Measurements from ENCODE around the gene FBXW7. TPM values are rescaled to one million over a fixed set of nuclear protein-coding genes. Genes with fewer than 3 reads are reported as not detected.
A peak's percentile ranks its signal among the peaks of the same experiment; 100 is the strongest.

Gene FBXW7
- total RNA-seq, 3 donors from 2014 or later = 55.7 to 247 (median 117) TPM

DNA sequence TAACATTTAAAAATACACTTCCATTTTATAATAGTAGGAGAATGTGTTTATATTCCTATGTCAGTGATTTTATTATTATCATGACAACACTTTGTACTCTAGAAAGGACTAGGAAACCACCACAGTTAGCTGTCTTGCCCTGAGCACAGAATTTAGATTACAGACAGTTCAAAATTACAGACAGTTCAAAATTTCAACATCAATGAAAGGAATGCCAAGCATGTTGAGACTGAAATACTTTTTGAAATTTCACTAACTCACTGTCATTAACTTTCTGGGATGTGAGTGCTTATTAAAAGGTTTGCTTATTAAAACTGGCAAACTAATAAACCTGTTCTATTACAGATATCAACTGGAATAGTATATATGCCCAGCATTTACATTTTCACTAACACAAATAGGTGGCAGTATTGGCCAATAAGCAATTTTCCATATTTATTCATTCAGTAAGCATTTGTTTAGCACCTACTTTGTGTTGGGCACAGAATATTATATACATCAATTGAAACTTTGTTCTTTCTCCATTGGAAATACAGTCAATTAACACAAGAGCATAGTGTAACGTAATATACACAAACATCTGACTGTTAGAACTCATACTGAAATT is 179.4 kb downstream of the FBXW7 start:
- H3K9me3 ChIP-seq = no peaks in the 10 kb centered on the region
- H3K27me3 ChIP-seq = no peaks in the 10 kb centered on the region
- DNase-seq (ENCODE audit: low spot score in 2 of 2) = no peak
- TF ChIP-seq POLR2AphosphoS5 (IDR thresholded peaks at IDR 0.05) = no peak
- TF ChIP-seq POLR2A (IDR thresholded peaks at IDR 0.05) = no peak
- H3K4me1 ChIP-seq = no peaks in the 10 kb centered on the region
- H3K36me3 ChIP-seq = no peaks in the 10 kb centered on the region
- intact Hi-C loops (cut with DNase I; ENCODE audit: low total_unique reads) = no loop called here
- no peak overlapping the region for H3K4me3 ChIP-seq
- no peak overlapping the region for H3K27ac ChIP-seq

DNA sequence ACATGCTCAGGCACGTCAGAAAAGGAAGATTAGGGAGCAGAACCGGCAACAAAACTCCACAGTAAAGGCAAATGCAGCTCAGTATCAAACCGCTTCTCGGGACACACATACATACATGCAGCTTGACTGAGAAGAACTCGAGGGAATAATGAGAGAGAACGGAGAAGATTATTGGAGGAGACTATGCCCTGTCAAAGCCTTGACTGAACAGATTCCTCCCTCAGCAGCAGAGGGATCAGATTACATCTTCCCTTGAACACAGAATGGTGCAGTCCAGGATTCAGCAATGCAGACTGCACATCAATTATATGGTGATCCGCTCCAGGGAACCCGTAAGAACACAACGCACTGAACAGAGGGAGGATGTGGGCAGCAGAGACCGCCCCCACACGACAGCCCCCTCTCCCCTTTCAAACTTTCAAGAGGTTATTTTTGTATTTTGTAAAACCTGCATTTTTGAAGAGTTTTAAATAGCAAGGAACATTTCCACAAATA is 183.2 kb downstream of the FBXW7 start:
- no peaks in the 10 kb centered on the region for H3K36me3 ChIP-seq
- H3K4me1 ChIP-seq = no peaks in the 10 kb centered on the region
- no peaks in the 10 kb centered on the region for H3K9me3 ChIP-seq
- H3K27ac ChIP-seq = peak overlapping the region; percentile 40 to 60
- intact Hi-C loops (cut with DNase I; ENCODE audit: low total_unique reads) = no loop called here
- peak overlapping the region; percentile 40 to 56 (median 47) for H3K4me3 ChIP-seq
- TF ChIP-seq POLR2A (IDR thresholded peaks at IDR 0.05) = peak; percentile 22
- TF ChIP-seq, protein P1, sequence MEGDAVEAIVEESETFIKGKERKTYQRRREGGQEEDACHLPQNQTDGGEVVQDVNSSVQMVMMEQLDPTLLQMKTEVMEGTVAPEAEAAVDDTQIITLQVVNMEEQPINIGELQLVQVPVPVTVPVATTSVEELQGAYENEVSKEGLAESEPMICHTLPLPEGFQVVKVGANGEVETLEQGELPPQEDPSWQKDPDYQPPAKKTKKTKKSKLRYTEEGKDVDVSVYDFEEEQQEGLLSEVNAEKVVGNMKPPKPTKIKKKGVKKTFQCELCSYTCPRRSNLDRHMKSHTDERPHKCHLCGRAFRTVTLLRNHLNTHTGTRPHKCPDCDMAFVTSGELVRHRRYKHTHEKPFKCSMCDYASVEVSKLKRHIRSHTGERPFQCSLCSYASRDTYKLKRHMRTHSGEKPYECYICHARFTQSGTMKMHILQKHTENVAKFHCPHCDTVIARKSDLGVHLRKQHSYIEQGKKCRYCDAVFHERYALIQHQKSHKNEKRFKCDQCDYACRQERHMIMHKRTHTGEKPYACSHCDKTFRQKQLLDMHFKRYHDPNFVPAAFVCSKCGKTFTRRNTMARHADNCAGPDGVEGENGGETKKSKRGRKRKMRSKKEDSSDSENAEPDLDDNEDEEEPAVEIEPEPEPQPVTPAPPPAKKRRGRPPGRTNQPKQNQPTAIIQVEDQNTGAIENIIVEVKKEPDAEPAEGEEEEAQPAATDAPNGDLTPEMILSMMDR (IDR thresholded peaks at IDR 0.05) = no peak
- TF ChIP-seq POLR2AphosphoS5 (IDR thresholded peaks at IDR 0.05) = peak in 2 of 3 donors; percentile 61 to 68
- no peaks in the 10 kb centered on the region for H3K27me3 ChIP-seq
- peak in 1 of 2 donors; percentile 48 for DNase-seq (ENCODE audit: low spot score in 2 of 2)

- Histone ChIP-seq H3K27ac (peak overlapping the region; percentile 40 to 60), H3K4me3 (peak overlapping the region; percentile 40 to 56 (median 47)), H3K9me3 (no peaks in the 10 kb centered on the region), H3K4me1 (no peaks in the 10 kb centered on the region), H3K27me3 (no peaks in the 10 kb centered on the region), H3K36me3 (no peaks in the 10 kb centered on the region)
- intact Hi-C loops (cut with DNase I; ENCODE audit: low total_unique reads) = no loop called here
- DNase-seq (ENCODE audit: low spot score in 2 of 2) = no peak
- TF ChIP-seq, protein P1 (IDR thresholded peaks at IDR 0.05) = no peak
- no peak for TF ChIP-seq POLR2A (IDR thresholded peaks at IDR 0.05)
Observed at GRCh38 chr4:152352215-152352614, 183.7 kb downstream of the FBXW7 start.

DNA sequence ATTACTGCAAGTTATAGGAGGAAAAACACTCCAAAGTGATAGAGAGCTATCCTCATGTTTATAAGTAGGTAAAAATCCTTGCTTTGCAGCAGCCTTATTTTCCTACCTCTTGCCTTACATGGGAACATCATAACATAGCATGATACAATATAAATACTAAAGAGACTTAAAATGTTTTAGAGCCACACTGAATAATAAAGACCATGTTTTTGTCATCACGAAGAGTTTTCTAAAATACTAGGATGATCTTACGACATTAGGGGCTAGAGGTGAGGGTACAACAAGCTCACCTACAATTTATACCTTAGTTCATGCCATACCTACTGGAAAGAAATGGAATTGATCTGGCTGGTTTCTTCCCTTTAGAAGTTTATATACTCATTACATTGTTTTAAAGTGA is 184.8 kb downstream of the FBXW7 start:
- no peak for TF ChIP-seq POLR2AphosphoS5 (IDR thresholded peaks at IDR 0.05)
- Histone ChIP-seq H3K27me3 (no peaks in the 10 kb centered on the region), H3K36me3 (no peaks in the 10 kb centered on the region), H3K4me3 (peak overlapping the region; percentile 9 to 47 (median 40)), H3K4me1 (no peaks in the 10 kb centered on the region), H3K9me3 (no peaks in the 10 kb centered on the region), H3K27ac (no peak overlapping the region)
- DNase-seq (ENCODE audit: low spot score in 2 of 2) = no peak
- intact Hi-C loops (cut with DNase I; ENCODE audit: low total_unique reads) = no loop called here

DNA sequence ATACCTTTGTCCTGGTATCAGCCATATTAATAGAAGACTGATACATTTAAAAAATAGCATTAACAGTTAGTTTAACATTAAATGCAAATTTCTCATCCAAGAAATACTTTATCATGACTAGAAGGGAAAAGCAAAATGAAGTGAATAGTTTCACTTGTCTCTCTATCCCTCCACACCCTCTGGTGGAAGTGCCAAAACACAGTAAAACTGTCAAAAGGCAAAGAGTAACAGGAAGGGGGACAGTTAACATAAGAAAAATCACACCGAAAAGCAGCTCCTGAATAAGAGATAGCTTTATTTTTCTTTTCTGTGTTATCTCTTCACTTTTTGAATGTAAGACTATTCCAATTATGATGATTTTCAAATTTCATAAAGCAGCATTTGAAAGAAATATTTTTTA is 187.2 kb downstream of the FBXW7 start:
- intact Hi-C loops (cut with DNase I; ENCODE audit: low total_unique reads) = no loop called here
- H3K9me3 ChIP-seq = no peaks in the 10 kb centered on the region

GRCh38 chr4:152346979-152347378 is 188.9 kb downstream of the FBXW7 start:
- H3K27me3 ChIP-seq = no peaks in the 10 kb centered on the region
- no peaks in the 10 kb centered on the region for H3K9me3 ChIP-seq
- no peak for TF ChIP-seq POLR2AphosphoS5 (IDR thresholded peaks at IDR 0.05)
- TF ChIP-seq POLR2A (IDR thresholded peaks at IDR 0.05) = no peak
- TF ChIP-seq, protein P1 (IDR thresholded peaks at IDR 0.05) = no peak
- DNase-seq (ENCODE audit: low spot score in 2 of 2) = no peak
- no peaks in the 10 kb centered on the region for H3K36me3 ChIP-seq
- H3K27ac ChIP-seq = no peak overlapping the region
- no peak overlapping the region for H3K4me3 ChIP-seq
- intact Hi-C loops (cut with DNase I; ENCODE audit: low total_unique reads) = no loop called here
- no peaks in the 10 kb centered on the region for H3K4me1 ChIP-seq

More for the DNA sequence above, 187.2 kb downstream of the FBXW7 start:
- Histone ChIP-seq H3K27me3 (no peaks in the 10 kb centered on the region), H3K27ac (no peak overlapping the region), H3K4me1 (no peaks in the 10 kb centered on the region), H3K36me3 (no peaks in the 10 kb centered on the region), H3K4me3 (no peak overlapping the region)
- TF ChIP-seq, protein P1 (IDR thresholded peaks at IDR 0.05) = no peak
- TF ChIP-seq POLR2AphosphoS5 (IDR thresholded peaks at IDR 0.05) (no peak), POLR2A (IDR thresholded peaks at IDR 0.05) (no peak)
- DNase-seq (ENCODE audit: low spot score in 2 of 2) = no peak

All from breast epithelium (tissue), 4 donors.